HepG2 (cell line): ENCODE results near the gene TACC3. TPM values are rescaled to one million over a fixed set of nuclear protein-coding genes. Genes with fewer than 3 reads are reported as not detected.
A peak's percentile ranks its signal among the peaks of the same experiment; 100 is the strongest.

Experiments used
- BCLAF1 ChIP-seq: fragments of 450-650 bp; IDR thresholded peaks from 2 replicates; pipeline ENCODE4 v1.6.1; 2017; ENCODE audit warnings: mild to moderate bottlenecking
- CEBPZ ChIP-seq: IDR thresholded peaks from 2 replicates; pipeline ENCODE4 v1.6.1; 2012; ENCODE audit warnings: low read length, improper control_type of control experiment
- DMAP1 ChIP-seq: IDR thresholded peaks from 2 replicates; pipeline ENCODE4 v1.6.1; 2016
- ISX ChIP-seq: sonication (generic); formaldehyde crosslinking; conservative IDR thresholded peaks from 2 replicates; pipeline ENCODE4 v1.5.0; 2020; ENCODE audit warnings: missing genetic modification reagents
- KDM3A ChIP-seq: IDR thresholded peaks from 2 replicates; pipeline ENCODE4 v1.6.1; 2018; ENCODE audit warnings: low read depth, missing compliant biosample characterization
- MAF1 ChIP-seq: sonication (generic); formaldehyde crosslinking; IDR thresholded peaks from 2 replicates; pipeline ENCODE4 v1.5.0; 2020; ENCODE audit warnings: missing genetic modification reagents, borderline replicate concordance
- MNT ChIP-seq: fragments of 450-650 bp; IDR thresholded peaks from 2 replicates; pipeline ENCODE4 v1.6.1; 2016
- NFYB ChIP-seq: sonication (generic); formaldehyde crosslinking; IDR thresholded peaks from 2 replicates; pipeline ENCODE4 v1.4.0; 2020; ENCODE audit warnings: missing genetic modification reagents
- PITX1 ChIP-seq: sonication (generic); formaldehyde crosslinking; IDR thresholded peaks from 2 replicates; pipeline ENCODE4 v1.5.1; 2020; ENCODE audit warnings: mild to moderate bottlenecking, missing genetic modification reagents
- SIN3A ChIP-seq: IDR thresholded peaks from 2 replicates; pipeline ENCODE4 v1.6.1; 2011; ENCODE audit warnings: low read depth, mild to moderate bottlenecking, control low read depth, low read length, borderline replicate concordance
- SP4 ChIP-seq: sonication (generic); formaldehyde crosslinking; IDR thresholded peaks from 2 replicates; pipeline ENCODE4 v1.8.1; 2023; ENCODE audit warnings: mild to moderate bottlenecking, missing genetic modification reagents
- ZBTB8A ChIP-seq: sonication (generic); formaldehyde crosslinking; IDR thresholded peaks from 2 replicates; pipeline ENCODE4 v1.4.0; 2020; ENCODE audit warnings: mild to moderate bottlenecking, low read depth, missing genetic modification reagents, borderline replicate concordance
- ZC3H4 ChIP-seq: sonication (generic); formaldehyde crosslinking; IDR thresholded peaks from 2 replicates; pipeline ENCODE4 v1.4.0; 2020; ENCODE audit warnings: missing genetic modification reagents, borderline replicate concordance
- ZFP91 ChIP-seq: sonication (generic); formaldehyde crosslinking; IDR thresholded peaks from 2 replicates; pipeline ENCODE4 v1.9.0; 2022; ENCODE audit warnings: missing genetic modification reagents, mild to moderate bottlenecking, borderline replicate concordance
- ZFX ChIP-seq: sonication (generic); formaldehyde crosslinking; IDR thresholded peaks from 2 replicates; pipeline ENCODE4 v1.4.0; 2020; ENCODE audit warnings: mild to moderate bottlenecking, low read depth, missing genetic modification reagents, moderate library complexity
- ZFY ChIP-seq: sonication (generic); formaldehyde crosslinking; IDR thresholded peaks from 2 replicates; pipeline ENCODE4 v1.4.0; 2020; ENCODE audit warnings: missing genetic modification reagents
- ZNF331 ChIP-seq: sonication (generic); formaldehyde crosslinking; IDR thresholded peaks from 2 replicates; pipeline ENCODE4 v1.4.0; 2020; ENCODE audit warnings: missing genetic modification reagents
- ZNF44 ChIP-seq: sonication (generic); formaldehyde crosslinking; IDR thresholded peaks from 2 replicates; pipeline ENCODE4 v1.5.1; 2020; ENCODE audit warnings: mild to moderate bottlenecking, missing genetic modification reagents
- ZNF451 ChIP-seq: sonication (generic); formaldehyde crosslinking; IDR thresholded peaks from 2 replicates; pipeline ENCODE4 v1.5.0; 2020; ENCODE audit warnings: mild to moderate bottlenecking, missing genetic modification reagents
- ZNF558 ChIP-seq: sonication (generic); formaldehyde crosslinking; IDR thresholded peaks from 2 replicates; pipeline ENCODE4 v1.9.0; 2022; ENCODE audit warnings: mild to moderate bottlenecking, missing genetic modification reagents, borderline replicate concordance
- ZNF652 ChIP-seq: IDR thresholded peaks from 2 replicates; pipeline ENCODE4 v1.6.1; 2016; ENCODE audit warnings: low read depth, borderline replicate concordance
- ZNF670 ChIP-seq: sonication (generic); formaldehyde crosslinking; IDR thresholded peaks from 2 replicates; pipeline ENCODE4 v1.8.0; 2022; ENCODE audit warnings: mild to moderate bottlenecking, missing genetic modification reagents, borderline replicate concordance
- polyA plus RNA-seq, 8 experiments: library from polyadenylated mRNA; depleted of rRNA in 3 of 8; stranded (reverse) in 7 of 8; unstranded in 1 of 8; fragments of >200 nt; fragmentation: Illumina TruSeq in 4 of 8; extraction: Trizol in 4 of 8; gene quantifications; 2 replicates each; pipeline versions ENCODE4 v1.2.1 to v1.2.3, GENCODE V29; 2011 to 2016; ENCODE audit warnings: low read depth in 4 of 8, missing spikeins in 1 of 8, mixed read lengths in 1 of 8; ENCODE audit not compliant: insufficient read depth in 1 of 8
- total RNA-seq, 5 experiments: library from RNA; depleted of rRNA; stranded (reverse); fragments of >200 nt; fragmentation: Illumina TruSeq; extraction: Trizol; gene quantifications; 2 replicates each; pipeline ENCODE4 v1.2.3, GENCODE V29; 2016; ENCODE audit warnings: low read depth in 1 of 5

Gene TACC3
- total and polyA plus RNA-seq, 2 of the 13 experiments (the other 11 are each of a cell fraction or from before 2014, with no cell fraction given) = 20.3 to 21.2 TPM

- TF ChIP-seq MNT (no peak), ZNF451 (CRISPR knock-in tag) (0 out of 2 replicates have a peak, but pooled peaks have one; percentile 37), DMAP1 (CRISPR knock-in tag) (no peak), ISX (CRISPR knock-in tag) (no peak), PITX1 (CRISPR knock-in tag) (0 out of 2 replicates have a peak, but pooled peaks have one; percentile 16), ZNF44 (CRISPR knock-in tag) (no peak), ZFX (peak; percentile 75), ZNF558 (CRISPR knock-in tag) (no peak), CEBPZ (no peak), KDM3A (CRISPR knock-in tag) (no peak; the same call in 1 of the 2 replicates), BCLAF1 (no peak), NFYB (no peak), ZC3H4 (CRISPR knock-in tag) (no peak), ZFY (CRISPR knock-in tag) (peak; percentile 84), ZFP91 (CRISPR knock-in tag) (0 out of 2 replicates have a peak, but pooled peaks have one; percentile 38), SP4 (CRISPR knock-in tag) (peak; percentile 73; the same call in 1 of the 2 replicates), ZNF652 (CRISPR knock-in tag) (no peak), ZNF331 (CRISPR knock-in tag) (no peak), ZNF670 (CRISPR knock-in tag) (no peak), MAF1 (CRISPR knock-in tag) (no peak), SIN3A (peak; percentile 57; the same call in 1 of the 2 replicates), ZBTB8A (CRISPR knock-in tag) (no peak)
Observed at GRCh38 chr4:1792832-1793495, 71.6 kb downstream of the TACC3 start, which contains the start of gene FGFR3 (continued).
